IMR-90 (cell line): ENCODE results near the gene SP8.

Experiments used
- CHD1 ChIP-seq: IDR thresholded peaks from 2 replicates; pipeline ENCODE4 v1.6.1; 2012; ENCODE audit warnings: low read depth, low read length, improper control_type of control experiment
- CTCF ChIP-seq: conservative IDR thresholded peaks from 2 replicates; pipeline ENCODE4 v1.5.1; 2012; ENCODE audit warnings: mild to moderate bottlenecking, low read depth, low read length, improper control_type of control experiment
- MAZ ChIP-seq: IDR thresholded peaks from 2 replicates; pipeline ENCODE4 v1.6.1; 2012; ENCODE audit warnings: low read depth, mild to moderate bottlenecking, low read length, improper control_type of control experiment, moderate library complexity, borderline replicate concordance
- MXI1 ChIP-seq: IDR thresholded peaks from 2 replicates; pipeline ENCODE4 v1.6.1; 2012; ENCODE audit warnings: low read depth, mild to moderate bottlenecking, low read length, moderate library complexity, borderline replicate concordance
- POLR2A ChIP-seq: IDR thresholded peaks from 2 replicates; pipeline ENCODE4 v1.6.1; 2012; ENCODE audit warnings: mild to moderate bottlenecking, low read depth, low read length
- RFX5 ChIP-seq: IDR thresholded peaks from 2 replicates; pipeline ENCODE4 v1.8.0; 2012; ENCODE audit warnings: low read depth, mild to moderate bottlenecking, low read length, moderate library complexity
- SMC3 ChIP-seq: fragments of 150-350 bp; IDR thresholded peaks from 2 replicates; pipeline ENCODE4 v1.6.1; 2016; ENCODE audit warnings: low read depth, mild to moderate bottlenecking, antibody characterized with exemption, low read length, moderate library complexity
- USF2 ChIP-seq: fragments of 150-350 bp; IDR thresholded peaks from 2 replicates; pipeline ENCODE4 v1.6.1; 2017; ENCODE audit warnings: mild to moderate bottlenecking, antibody characterized with exemption, low read length, low read depth

GRCh38 chr7:20804345-20804744 is 17.7 kb upstream of the SP8 start:
- no peak for TF ChIP-seq MAZ
- TF ChIP-seq CTCF = no peak
- no peak for TF ChIP-seq POLR2A
- no peak for TF ChIP-seq USF2
- TF ChIP-seq MXI1 = no peak
- no peak for TF ChIP-seq RFX5
- TF ChIP-seq SMC3 = no peak
- no peak for TF ChIP-seq CHD1
